HL-60 (cell line): ENCODE measurements around the gene PTPRT.

Source experiments
- DNase-seq, 2 experiments: peaks; one replicate each; pipeline ENCODE4 v3.0.0-alpha.2; 2010 to 2020; ENCODE audit warnings: low read depth in 1 of 2, low spot score in 1 of 2
- H3K27ac ChIP-seq: fragments of 250-450 bp; sonication (Bioruptor Pico); replicated peaks from 2 replicates; pipeline ENCODE4 v1.5.1; 2020; ENCODE audit warnings: mild to moderate bottlenecking, moderate library complexity
- H3K27me3 ChIP-seq: fragments of 250-450 bp; sonication (Bioruptor Pico); 2 replicates; pipeline ENCODE4 v1.5.1; 2021; ENCODE audit warnings: mild to moderate bottlenecking, moderate library complexity; ENCODE audit not compliant: insufficient read depth, poor library complexity, severe bottlenecking
- H3K4me3 ChIP-seq: replicated peaks from 2 replicates; pipeline ENCODE4 v1.5.1; 2011; ENCODE audit warnings: mild to moderate bottlenecking, control low read depth, low read length; ENCODE audit not compliant: insufficient read depth
- GABPA ChIP-seq: IDR thresholded peaks from 2 replicates; pipeline ENCODE4 v1.6.1; 2012; ENCODE audit warnings: low read depth
- POLR2AphosphoS5 ChIP-seq: IDR thresholded peaks from 2 replicates; pipeline ENCODE4 v1.6.1; 2012; ENCODE audit warnings: low read depth
- SPI1 ChIP-seq: IDR thresholded peaks from 2 replicates; pipeline ENCODE4 v1.6.1; 2012; ENCODE audit warnings: low read depth, mild to moderate bottlenecking, borderline replicate concordance
- TF ChIP-seq, protein P1 (sequence below): IDR thresholded peaks from 2 replicates; pipeline ENCODE4 v1.6.1; 2012; ENCODE audit warnings: low read depth; ENCODE audit not compliant: insufficient replicate concordance
- TF ChIP-seq, protein P2 (sequence below): IDR thresholded peaks from one replicate; pipeline ENCODE4 v1.5.1; 2011; ENCODE audit warnings: low read length, control low read depth, inconsistent platforms; ENCODE audit not compliant: insufficient read depth

The PTPRT gene

DNA sequence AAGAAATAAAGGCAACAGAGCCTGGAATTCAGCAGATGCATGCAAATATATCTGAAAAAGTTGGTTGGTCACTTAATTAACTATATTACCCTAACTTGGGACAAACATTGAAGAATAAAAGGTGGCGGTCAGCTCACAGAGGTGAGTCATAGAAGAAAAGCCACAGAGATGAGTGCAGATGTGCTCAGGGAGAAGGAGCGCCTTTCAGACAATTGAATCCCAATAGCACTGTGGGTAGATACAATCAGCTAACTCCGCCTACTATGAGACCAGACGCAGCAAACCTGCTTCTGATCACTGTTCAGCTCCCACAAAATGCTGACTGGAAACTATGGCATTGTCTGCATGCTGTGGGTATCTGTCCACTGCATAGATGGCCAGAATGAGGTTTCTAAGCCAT, 447.8 kb downstream of the PTPRT start:
- Histone ChIP-seq H3K27ac (no peak overlapping the region), H3K27me3 (no peaks in the 10 kb centered on the region), H3K4me3 (no peak overlapping the region)
- TF ChIP-seq GABPA (no peak), POLR2AphosphoS5 (no peak), SPI1 (no peak)
- TF ChIP-seq, protein P1, sequence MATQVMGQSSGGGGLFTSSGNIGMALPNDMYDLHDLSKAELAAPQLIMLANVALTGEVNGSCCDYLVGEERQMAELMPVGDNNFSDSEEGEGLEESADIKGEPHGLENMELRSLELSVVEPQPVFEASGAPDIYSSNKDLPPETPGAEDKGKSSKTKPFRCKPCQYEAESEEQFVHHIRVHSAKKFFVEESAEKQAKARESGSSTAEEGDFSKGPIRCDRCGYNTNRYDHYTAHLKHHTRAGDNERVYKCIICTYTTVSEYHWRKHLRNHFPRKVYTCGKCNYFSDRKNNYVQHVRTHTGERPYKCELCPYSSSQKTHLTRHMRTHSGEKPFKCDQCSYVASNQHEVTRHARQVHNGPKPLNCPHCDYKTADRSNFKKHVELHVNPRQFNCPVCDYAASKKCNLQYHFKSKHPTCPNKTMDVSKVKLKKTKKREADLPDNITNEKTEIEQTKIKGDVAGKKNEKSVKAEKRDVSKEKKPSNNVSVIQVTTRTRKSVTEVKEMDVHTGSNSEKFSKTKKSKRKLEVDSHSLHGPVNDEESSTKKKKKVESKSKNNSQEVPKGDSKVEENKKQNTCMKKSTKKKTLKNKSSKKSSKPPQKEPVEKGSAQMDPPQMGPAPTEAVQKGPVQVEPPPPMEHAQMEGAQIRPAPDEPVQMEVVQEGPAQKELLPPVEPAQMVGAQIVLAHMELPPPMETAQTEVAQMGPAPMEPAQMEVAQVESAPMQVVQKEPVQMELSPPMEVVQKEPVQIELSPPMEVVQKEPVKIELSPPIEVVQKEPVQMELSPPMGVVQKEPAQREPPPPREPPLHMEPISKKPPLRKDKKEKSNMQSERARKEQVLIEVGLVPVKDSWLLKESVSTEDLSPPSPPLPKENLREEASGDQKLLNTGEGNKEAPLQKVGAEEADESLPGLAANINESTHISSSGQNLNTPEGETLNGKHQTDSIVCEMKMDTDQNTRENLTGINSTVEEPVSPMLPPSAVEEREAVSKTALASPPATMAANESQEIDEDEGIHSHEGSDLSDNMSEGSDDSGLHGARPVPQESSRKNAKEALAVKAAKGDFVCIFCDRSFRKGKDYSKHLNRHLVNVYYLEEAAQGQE: no peak
- TF ChIP-seq, protein P2, sequence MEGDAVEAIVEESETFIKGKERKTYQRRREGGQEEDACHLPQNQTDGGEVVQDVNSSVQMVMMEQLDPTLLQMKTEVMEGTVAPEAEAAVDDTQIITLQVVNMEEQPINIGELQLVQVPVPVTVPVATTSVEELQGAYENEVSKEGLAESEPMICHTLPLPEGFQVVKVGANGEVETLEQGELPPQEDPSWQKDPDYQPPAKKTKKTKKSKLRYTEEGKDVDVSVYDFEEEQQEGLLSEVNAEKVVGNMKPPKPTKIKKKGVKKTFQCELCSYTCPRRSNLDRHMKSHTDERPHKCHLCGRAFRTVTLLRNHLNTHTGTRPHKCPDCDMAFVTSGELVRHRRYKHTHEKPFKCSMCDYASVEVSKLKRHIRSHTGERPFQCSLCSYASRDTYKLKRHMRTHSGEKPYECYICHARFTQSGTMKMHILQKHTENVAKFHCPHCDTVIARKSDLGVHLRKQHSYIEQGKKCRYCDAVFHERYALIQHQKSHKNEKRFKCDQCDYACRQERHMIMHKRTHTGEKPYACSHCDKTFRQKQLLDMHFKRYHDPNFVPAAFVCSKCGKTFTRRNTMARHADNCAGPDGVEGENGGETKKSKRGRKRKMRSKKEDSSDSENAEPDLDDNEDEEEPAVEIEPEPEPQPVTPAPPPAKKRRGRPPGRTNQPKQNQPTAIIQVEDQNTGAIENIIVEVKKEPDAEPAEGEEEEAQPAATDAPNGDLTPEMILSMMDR: no peak
- no peak for DNase-seq

DNA sequence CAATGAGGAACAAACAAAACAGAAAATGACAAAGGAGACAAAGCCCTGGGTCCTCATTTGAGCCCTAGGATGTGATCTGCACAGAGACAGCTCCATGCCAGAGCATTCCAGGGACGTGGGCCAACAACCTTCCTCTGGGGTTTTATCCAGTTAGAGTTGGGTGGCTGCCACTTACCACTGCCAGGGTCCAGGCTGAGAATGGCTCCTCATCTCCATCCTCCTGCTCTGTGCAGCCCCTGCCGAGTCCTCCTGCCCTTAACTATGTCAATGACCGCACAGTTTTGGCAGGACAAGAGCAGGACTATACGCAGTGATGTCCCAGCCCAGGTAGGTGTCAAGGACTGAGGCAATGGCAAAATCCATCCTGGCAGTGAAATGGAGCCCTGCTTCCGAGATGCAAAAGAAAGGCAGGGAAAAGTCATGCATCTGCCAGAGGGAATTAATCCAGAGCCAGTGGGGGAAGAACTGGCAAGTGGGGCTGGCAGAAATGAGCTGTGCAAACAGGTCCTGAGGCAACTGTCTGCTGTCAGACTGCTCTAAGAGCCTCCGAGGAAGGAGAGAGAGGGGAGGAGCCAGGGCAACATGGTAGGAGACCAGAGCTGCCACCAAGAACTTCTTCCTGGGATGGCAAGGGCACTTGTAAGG, 449.4 kb downstream of the PTPRT start:
- TF ChIP-seq, protein P2: no peak
- TF ChIP-seq SPI1 (no peak), GABPA (no peak), POLR2AphosphoS5 (no peak)
- TF ChIP-seq, protein P1: no peak
- no peak overlapping the region for H3K4me3 ChIP-seq
- no peak for DNase-seq
- H3K27ac ChIP-seq: no peak overlapping the region
- H3K27me3 ChIP-seq: no peaks in the 10 kb centered on the region

DNA sequence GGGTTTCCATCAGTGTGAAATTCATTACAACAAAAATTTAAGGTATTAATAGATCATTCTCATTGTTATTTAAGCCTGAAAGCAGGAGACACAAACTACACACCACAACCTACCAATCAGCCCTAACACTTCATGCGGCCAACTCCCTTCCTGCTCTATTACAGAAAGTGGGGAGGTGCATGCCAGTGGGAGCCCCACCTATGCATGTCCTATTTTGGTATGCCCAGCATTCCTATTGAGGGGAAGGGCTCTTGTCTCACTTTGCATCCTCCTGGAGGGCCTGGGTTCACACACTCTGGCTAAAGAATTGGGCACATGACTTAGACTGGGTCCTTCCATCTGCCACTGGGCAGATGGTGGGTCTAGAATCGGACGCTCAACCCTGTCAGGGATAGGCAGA, 450.0 kb downstream of the PTPRT start:
- no peak overlapping the region for H3K27ac ChIP-seq
- H3K27me3 ChIP-seq: no peaks in the 10 kb centered on the region
- no peak for DNase-seq
- TF ChIP-seq SPI1 (no peak), POLR2AphosphoS5 (no peak), GABPA (no peak)
- TF ChIP-seq, protein P1: no peak
- TF ChIP-seq, protein P2: no peak
- no peak overlapping the region for H3K4me3 ChIP-seq
